NCI-H2107 (cell line): ENCODE measurements around the gene CDH11.

Experiments used
- DNase-seq: peaks from one replicate; lab custom pipeline; 2025; lab: John Stamatoyannopoulos, UW

CDH11 gene

GRCh38 chr16:64907844-64908243, 214.0 kb downstream of the CDH11 start:
- DNase-seq = no peak

- DNase-seq = no peak
Observed at GRCh38 chr16:64903770-64904169, 218.1 kb downstream of the CDH11 start.

- no peak for DNase-seq
Observed at GRCh38 chr16:64900517-64900916, 221.3 kb downstream of the CDH11 start.

GRCh38 chr16:64900019-64900418, 221.8 kb downstream of the CDH11 start:
- no peak for DNase-seq

GRCh38 chr16:64898159-64898558, 223.7 kb downstream of the CDH11 start:
- DNase-seq = no peak
